SK-N-SH (cell line): ENCODE data around the gene PTPRD.

ENCODE experiments used
- FOXM1 ChIP-seq: IDR thresholded peaks from 2 replicates; pipeline ENCODE4 v1.4.0; 2012; ENCODE audit warnings: low read depth, mild to moderate bottlenecking
- POLR2AphosphoS5 ChIP-seq: IDR thresholded peaks from 2 replicates; pipeline ENCODE4 v1.6.1; 2012; ENCODE audit warnings: low read depth, low read length
- RAD21 ChIP-seq: IDR thresholded peaks from 2 replicates; pipeline ENCODE4 v1.6.1; 2012; ENCODE audit warnings: mild to moderate bottlenecking, low read length
- SMC3 ChIP-seq: IDR thresholded peaks from 2 replicates; pipeline ENCODE4 v1.6.1; 2012; ENCODE audit warnings: low read depth, low read length, improper control_type of control experiment
- TF ChIP-seq, protein P1 (sequence below): fragments of 200-600 bp; sonication (generic); IDR thresholded peaks from 2 replicates; pipeline ENCODE4 v1.6.1; 2017; ENCODE audit warnings: antibody characterized with exemption, mild to moderate bottlenecking, moderate library complexity
- TF ChIP-seq, protein P2 (sequence below): IDR thresholded peaks from 2 replicates; pipeline ENCODE4; 2012
- TF ChIP-seq, protein P3 (sequence below): IDR thresholded peaks from 2 replicates; pipeline ENCODE4 v1.4.0; 2012; ENCODE audit warnings: low read depth, borderline replicate concordance

DNA sequence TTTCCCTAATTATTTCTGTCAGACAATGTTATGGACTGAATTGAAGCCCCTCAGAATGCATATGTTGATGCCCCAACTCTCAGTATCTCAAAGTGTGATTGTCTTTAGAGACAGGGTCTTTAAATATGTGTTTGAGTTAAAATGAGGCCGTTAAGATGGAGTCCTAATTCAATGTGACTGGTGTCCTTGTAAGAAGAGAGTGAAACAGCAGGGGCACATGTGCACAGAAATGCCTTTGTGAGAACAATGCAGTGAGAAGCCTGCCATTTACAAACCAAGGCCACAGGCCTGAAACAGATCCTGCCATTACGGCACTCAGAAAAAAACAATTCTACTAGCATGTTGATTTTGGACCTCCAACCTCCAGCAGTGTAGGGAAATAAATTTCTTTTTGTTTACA, 2330.3 kb downstream of the PTPRD start:
- TF ChIP-seq, protein P1, sequence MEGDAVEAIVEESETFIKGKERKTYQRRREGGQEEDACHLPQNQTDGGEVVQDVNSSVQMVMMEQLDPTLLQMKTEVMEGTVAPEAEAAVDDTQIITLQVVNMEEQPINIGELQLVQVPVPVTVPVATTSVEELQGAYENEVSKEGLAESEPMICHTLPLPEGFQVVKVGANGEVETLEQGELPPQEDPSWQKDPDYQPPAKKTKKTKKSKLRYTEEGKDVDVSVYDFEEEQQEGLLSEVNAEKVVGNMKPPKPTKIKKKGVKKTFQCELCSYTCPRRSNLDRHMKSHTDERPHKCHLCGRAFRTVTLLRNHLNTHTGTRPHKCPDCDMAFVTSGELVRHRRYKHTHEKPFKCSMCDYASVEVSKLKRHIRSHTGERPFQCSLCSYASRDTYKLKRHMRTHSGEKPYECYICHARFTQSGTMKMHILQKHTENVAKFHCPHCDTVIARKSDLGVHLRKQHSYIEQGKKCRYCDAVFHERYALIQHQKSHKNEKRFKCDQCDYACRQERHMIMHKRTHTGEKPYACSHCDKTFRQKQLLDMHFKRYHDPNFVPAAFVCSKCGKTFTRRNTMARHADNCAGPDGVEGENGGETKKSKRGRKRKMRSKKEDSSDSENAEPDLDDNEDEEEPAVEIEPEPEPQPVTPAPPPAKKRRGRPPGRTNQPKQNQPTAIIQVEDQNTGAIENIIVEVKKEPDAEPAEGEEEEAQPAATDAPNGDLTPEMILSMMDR, result no peak
- TF ChIP-seq, protein P2, sequence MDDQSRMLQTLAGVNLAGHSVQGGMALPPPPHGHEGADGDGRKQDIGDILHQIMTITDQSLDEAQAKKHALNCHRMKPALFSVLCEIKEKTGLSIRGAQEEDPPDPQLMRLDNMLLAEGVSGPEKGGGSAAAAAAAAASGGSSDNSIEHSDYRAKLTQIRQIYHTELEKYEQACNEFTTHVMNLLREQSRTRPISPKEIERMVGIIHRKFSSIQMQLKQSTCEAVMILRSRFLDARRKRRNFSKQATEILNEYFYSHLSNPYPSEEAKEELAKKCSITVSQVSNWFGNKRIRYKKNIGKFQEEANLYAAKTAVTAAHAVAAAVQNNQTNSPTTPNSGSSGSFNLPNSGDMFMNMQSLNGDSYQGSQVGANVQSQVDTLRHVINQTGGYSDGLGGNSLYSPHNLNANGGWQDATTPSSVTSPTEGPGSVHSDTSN, result no peak
- TF ChIP-seq SMC3 (no peak), POLR2AphosphoS5 (no peak), RAD21 (no peak), FOXM1 (no peak)
- TF ChIP-seq, protein P3, sequence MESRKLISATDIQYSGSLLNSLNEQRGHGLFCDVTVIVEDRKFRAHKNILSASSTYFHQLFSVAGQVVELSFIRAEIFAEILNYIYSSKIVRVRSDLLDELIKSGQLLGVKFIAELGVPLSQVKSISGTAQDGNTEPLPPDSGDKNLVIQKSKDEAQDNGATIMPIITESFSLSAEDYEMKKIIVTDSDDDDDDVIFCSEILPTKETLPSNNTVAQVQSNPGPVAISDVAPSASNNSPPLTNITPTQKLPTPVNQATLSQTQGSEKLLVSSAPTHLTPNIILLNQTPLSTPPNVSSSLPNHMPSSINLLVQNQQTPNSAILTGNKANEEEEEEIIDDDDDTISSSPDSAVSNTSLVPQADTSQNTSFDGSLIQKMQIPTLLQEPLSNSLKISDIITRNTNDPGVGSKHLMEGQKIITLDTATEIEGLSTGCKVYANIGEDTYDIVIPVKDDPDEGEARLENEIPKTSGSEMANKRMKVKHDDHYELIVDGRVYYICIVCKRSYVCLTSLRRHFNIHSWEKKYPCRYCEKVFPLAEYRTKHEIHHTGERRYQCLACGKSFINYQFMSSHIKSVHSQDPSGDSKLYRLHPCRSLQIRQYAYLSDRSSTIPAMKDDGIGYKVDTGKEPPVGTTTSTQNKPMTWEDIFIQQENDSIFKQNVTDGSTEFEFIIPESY, result no peak
